K562 (cell line): Measurements from ENCODE around the gene KRTAP22-2. TPM values are rescaled to one million over a fixed set of nuclear protein-coding genes. Genes with fewer than 3 reads are reported as not detected.

Source experiments
- polyA plus RNA-seq, 8 experiments: library from polyadenylated mRNA; depleted of rRNA in 4 of 8; stranded (reverse) in 5 of 8; unstranded in 3 of 8; fragments of >200 nt; fragmentation: Nextera tagmentation in 2 of 8; fragmentation: Illumina TruSeq in 1 of 8; extraction: Ambion mirVana in 2 of 8; extraction: Trizol in 1 of 8; gene quantifications; 2 replicates each; pipeline versions ENCODE4 v1.2.1 to v1.2.3, GENCODE V29; 2011 to 2014; ENCODE audit warnings: inconsistent platforms in 1 of 8, missing spikeins in 1 of 8
- small RNA-seq: library from RNA; depleted of rRNA; stranded (forward); fragments of <200 nt; gene quantifications from one replicate; pipeline ENCODE3, GENCODE V24; 2014
- total RNA-seq, 7 experiments: library from RNA; depleted of rRNA in 6 of 7; stranded (reverse); fragments of >200 nt in 6 of 7; fragmentation: Illumina TruSeq in 2 of 7; extraction: Trizol in 2 of 7; gene quantifications; 2 replicates each; pipeline versions ENCODE4 v1.2.1 to v1.2.3, GENCODE V29; 2011 to 2021; ENCODE audit warnings: low replicate concordance in 1 of 7

The KRTAP22-2 gene
- total and polyA plus RNA-seq, 9 of the 15 experiments (the other 6 are each of a cell fraction or from before 2014, with no cell fraction given), result not detected

Small RNAs within 50 kb of the gene (small RNA-seq; reads per million reads assigned to genes)
- gene KRTAP20-1, result not detected
- gene KRTAP20-4, result not detected
- not detected for gene KRTAP22-1
- not detected for gene KRTAP22-2

Other genes with a start within 250 kb of the KRTAP22-2 start
Only the 7 nearest of the 26 such genes appear.
- gene KRTAP19-7, start 29.1 kb downstream of the KRTAP22-2 start, total RNA-seq (2014; rRNA removed), result not detected in 2 replicates
- gene KRTAP19-7, start 29.1 kb downstream of the KRTAP22-2 start, total RNA-seq (2014; rRNA removed; fragmentation: Illumina TruSeq; extraction: Trizol), result not detected in 2 replicates
- gene KRTAP19-7, start 29.1 kb downstream of the KRTAP22-2 start, total RNA-seq (2015; rRNA removed; fragmentation: Illumina TruSeq; extraction: Trizol), result not detected in 2 replicates
- gene KRTAP19-7, start 29.1 kb downstream of the KRTAP22-2 start, total RNA-seq (2021), result not detected in 2 replicates
- not detected in 2 replicates for gene KRTAP19-7, start 29.1 kb downstream of the KRTAP22-2 start, polyA plus RNA-seq (2011; rRNA removed)
- gene KRTAP19-7, start 29.1 kb downstream of the KRTAP22-2 start, polyA plus RNA-seq (2014; fragmentation: Illumina TruSeq; extraction: Trizol), result not detected in 2 replicates
- not detected for gene KRTAP19-7, start 29.1 kb downstream of the KRTAP22-2 start, polyA plus RNA-seq (2014; fragmentation: Nextera tagmentation; extraction: Ambion mirVana)
- gene KRTAP19-7, start 29.1 kb downstream of the KRTAP22-2 start, polyA plus RNA-seq (2014; rRNA removed), result not detected in 2 replicates
- gene KRTAP6-3, start 2.0 kb upstream of the KRTAP22-2 start, total RNA-seq (2014; rRNA removed), result 0.23 TPM in 1 of 2 replicates, not detected in the other
- not detected in 2 replicates for gene KRTAP6-3, start 2.0 kb upstream of the KRTAP22-2 start, total RNA-seq (2014; rRNA removed; fragmentation: Illumina TruSeq; extraction: Trizol)
- not detected in 2 replicates for gene KRTAP6-3, start 2.0 kb upstream of the KRTAP22-2 start, total RNA-seq (2015; rRNA removed; fragmentation: Illumina TruSeq; extraction: Trizol)
- not detected in 2 replicates for gene KRTAP6-3, start 2.0 kb upstream of the KRTAP22-2 start, total RNA-seq (2021)
- gene KRTAP6-3, start 2.0 kb upstream of the KRTAP22-2 start, polyA plus RNA-seq (2011; rRNA removed), result not detected in 2 replicates
- gene KRTAP6-3, start 2.0 kb upstream of the KRTAP22-2 start, polyA plus RNA-seq (2014; fragmentation: Illumina TruSeq; extraction: Trizol), result not detected in 2 replicates
- not detected for gene KRTAP6-3, start 2.0 kb upstream of the KRTAP22-2 start, polyA plus RNA-seq (2014; fragmentation: Nextera tagmentation; extraction: Ambion mirVana)
- not detected in 2 replicates for gene KRTAP6-3, start 2.0 kb upstream of the KRTAP22-2 start, polyA plus RNA-seq (2014; rRNA removed)
- gene KRTAP6-2, start 8.5 kb upstream of the KRTAP22-2 start, total RNA-seq (2014; rRNA removed), result not detected in 2 replicates
- not detected in 2 replicates for gene KRTAP6-2, start 8.5 kb upstream of the KRTAP22-2 start, total RNA-seq (2014; rRNA removed; fragmentation: Illumina TruSeq; extraction: Trizol)
- gene KRTAP6-2, start 8.5 kb upstream of the KRTAP22-2 start, total RNA-seq (2015; rRNA removed; fragmentation: Illumina TruSeq; extraction: Trizol), result not detected in 2 replicates
- gene KRTAP6-2, start 8.5 kb upstream of the KRTAP22-2 start, total RNA-seq (2021), result not detected in 2 replicates
- not detected in 2 replicates for gene KRTAP6-2, start 8.5 kb upstream of the KRTAP22-2 start, polyA plus RNA-seq (2011; rRNA removed)
- not detected in 2 replicates for gene KRTAP6-2, start 8.5 kb upstream of the KRTAP22-2 start, polyA plus RNA-seq (2014; fragmentation: Illumina TruSeq; extraction: Trizol)
- not detected for gene KRTAP6-2, start 8.5 kb upstream of the KRTAP22-2 start, polyA plus RNA-seq (2014; fragmentation: Nextera tagmentation; extraction: Ambion mirVana)
- gene KRTAP6-2, start 8.5 kb upstream of the KRTAP22-2 start, polyA plus RNA-seq (2014; rRNA removed), result not detected in 2 replicates
- gene KRTAP22-1, start 10.7 kb upstream of the KRTAP22-2 start, total RNA-seq (2014; rRNA removed), result not detected in 2 replicates
- not detected in 2 replicates for gene KRTAP22-1, start 10.7 kb upstream of the KRTAP22-2 start, total RNA-seq (2014; rRNA removed; fragmentation: Illumina TruSeq; extraction: Trizol)
- not detected in 2 replicates for gene KRTAP22-1, start 10.7 kb upstream of the KRTAP22-2 start, total RNA-seq (2015; rRNA removed; fragmentation: Illumina TruSeq; extraction: Trizol)
- gene KRTAP22-1, start 10.7 kb upstream of the KRTAP22-2 start, total RNA-seq (2021), result not detected in 2 replicates
- not detected in 2 replicates for gene KRTAP22-1, start 10.7 kb upstream of the KRTAP22-2 start, polyA plus RNA-seq (2011; rRNA removed)
- not detected in 2 replicates for gene KRTAP22-1, start 10.7 kb upstream of the KRTAP22-2 start, polyA plus RNA-seq (2014; fragmentation: Illumina TruSeq; extraction: Trizol)
- gene KRTAP22-1, start 10.7 kb upstream of the KRTAP22-2 start, polyA plus RNA-seq (2014; fragmentation: Nextera tagmentation; extraction: Ambion mirVana), result not detected
- not detected in 2 replicates for gene KRTAP22-1, start 10.7 kb upstream of the KRTAP22-2 start, polyA plus RNA-seq (2014; rRNA removed)
- gene KRTAP6-1, start 23.5 kb upstream of the KRTAP22-2 start, total RNA-seq (2014; rRNA removed), result not detected in 2 replicates
- not detected in 2 replicates for gene KRTAP6-1, start 23.5 kb upstream of the KRTAP22-2 start, total RNA-seq (2014; rRNA removed; fragmentation: Illumina TruSeq; extraction: Trizol)
- not detected in 2 replicates for gene KRTAP6-1, start 23.5 kb upstream of the KRTAP22-2 start, total RNA-seq (2015; rRNA removed; fragmentation: Illumina TruSeq; extraction: Trizol)
- not detected in 2 replicates for gene KRTAP6-1, start 23.5 kb upstream of the KRTAP22-2 start, total RNA-seq (2021)
- not detected in 2 replicates for gene KRTAP6-1, start 23.5 kb upstream of the KRTAP22-2 start, polyA plus RNA-seq (2011; rRNA removed)
- gene KRTAP6-1, start 23.5 kb upstream of the KRTAP22-2 start, polyA plus RNA-seq (2014; fragmentation: Illumina TruSeq; extraction: Trizol), result not detected in 2 replicates
- not detected for gene KRTAP6-1, start 23.5 kb upstream of the KRTAP22-2 start, polyA plus RNA-seq (2014; fragmentation: Nextera tagmentation; extraction: Ambion mirVana)
- not detected in 2 replicates for gene KRTAP6-1, start 23.5 kb upstream of the KRTAP22-2 start, polyA plus RNA-seq (2014; rRNA removed)
- gene KRTAP20-1, start 26.0 kb upstream of the KRTAP22-2 start, total RNA-seq (2014; rRNA removed), result not detected in 2 replicates
- not detected in 2 replicates for gene KRTAP20-1, start 26.0 kb upstream of the KRTAP22-2 start, total RNA-seq (2014; rRNA removed; fragmentation: Illumina TruSeq; extraction: Trizol)
- gene KRTAP20-1, start 26.0 kb upstream of the KRTAP22-2 start, total RNA-seq (2015; rRNA removed; fragmentation: Illumina TruSeq; extraction: Trizol), result not detected in 2 replicates
- gene KRTAP20-1, start 26.0 kb upstream of the KRTAP22-2 start, total RNA-seq (2021), result not detected in 2 replicates
- not detected in 2 replicates for gene KRTAP20-1, start 26.0 kb upstream of the KRTAP22-2 start, polyA plus RNA-seq (2011; rRNA removed)
- not detected in 2 replicates for gene KRTAP20-1, start 26.0 kb upstream of the KRTAP22-2 start, polyA plus RNA-seq (2014; fragmentation: Illumina TruSeq; extraction: Trizol)
- not detected for gene KRTAP20-1, start 26.0 kb upstream of the KRTAP22-2 start, polyA plus RNA-seq (2014; fragmentation: Nextera tagmentation; extraction: Ambion mirVana)
- not detected in 2 replicates for gene KRTAP20-1, start 26.0 kb upstream of the KRTAP22-2 start, polyA plus RNA-seq (2014; rRNA removed)
- not detected in 2 replicates for gene KRTAP20-4, start 30.2 kb upstream of the KRTAP22-2 start, total RNA-seq (2014; rRNA removed)
- not detected in 2 replicates for gene KRTAP20-4, start 30.2 kb upstream of the KRTAP22-2 start, total RNA-seq (2014; rRNA removed; fragmentation: Illumina TruSeq; extraction: Trizol)
- not detected in 2 replicates for gene KRTAP20-4, start 30.2 kb upstream of the KRTAP22-2 start, total RNA-seq (2015; rRNA removed; fragmentation: Illumina TruSeq; extraction: Trizol)
- not detected in 2 replicates for gene KRTAP20-4, start 30.2 kb upstream of the KRTAP22-2 start, total RNA-seq (2021)
- not detected in 2 replicates for gene KRTAP20-4, start 30.2 kb upstream of the KRTAP22-2 start, polyA plus RNA-seq (2011; rRNA removed)
- not detected in 2 replicates for gene KRTAP20-4, start 30.2 kb upstream of the KRTAP22-2 start, polyA plus RNA-seq (2014; fragmentation: Illumina TruSeq; extraction: Trizol)
- gene KRTAP20-4, start 30.2 kb upstream of the KRTAP22-2 start, polyA plus RNA-seq (2014; fragmentation: Nextera tagmentation; extraction: Ambion mirVana), result not detected
- not detected in 2 replicates for gene KRTAP20-4, start 30.2 kb upstream of the KRTAP22-2 start, polyA plus RNA-seq (2014; rRNA removed)